Mucosa of rectum (tissue), 2 donors: ENCODE results near the gene FOXB2.

ENCODE experiments used
- H3K27ac ChIP-seq, 2 donors: one replicate each; pipeline ENCODE4 v1.7.0; 2013; ENCODE audit warnings: inconsistent platforms in 2 of 2, low read depth in 2 of 2, low read length in 2 of 2
- H3K27me3 ChIP-seq, 2 donors: one replicate each; pipeline ENCODE4 v1.7.0; 2013; ENCODE audit warnings: low read length in 2 of 2; ENCODE audit not compliant: control insufficient read depth in 2 of 2, insufficient read depth in 2 of 2
- H3K36me3 ChIP-seq, 2 donors: one replicate each; pipeline ENCODE4 v1.7.0; 2013; ENCODE audit warnings: low read length in 2 of 2; ENCODE audit not compliant: control insufficient read depth in 2 of 2, insufficient read depth in 2 of 2
- H3K4me1 ChIP-seq, 2 donors: one replicate each; pipeline ENCODE4 v1.7.0; 2013; ENCODE audit warnings: low read length in 2 of 2, mild to moderate bottlenecking in 1 of 2; ENCODE audit not compliant: control insufficient read depth in 2 of 2, insufficient read depth in 2 of 2
- H3K4me3 ChIP-seq, 2 donors: one replicate each; pipeline ENCODE4 v1.7.0; 2013; ENCODE audit warnings: low read length in 2 of 2
- H3K9ac ChIP-seq, 2 donors: one replicate each; pipeline ENCODE4 v1.7.0; 2013; ENCODE audit warnings: low read length in 2 of 2, low read depth in 1 of 2, mild to moderate bottlenecking in 1 of 2
- H3K9me3 ChIP-seq, 2 donors: one replicate each; pipeline ENCODE4 v1.7.0; 2013; ENCODE audit warnings: low read length in 2 of 2; ENCODE audit not compliant: control insufficient read depth in 2 of 2
- donor health status: healthy.
- donor health status: Normal muscosa, but diverticular disease.

FOXB2 gene

DNA sequence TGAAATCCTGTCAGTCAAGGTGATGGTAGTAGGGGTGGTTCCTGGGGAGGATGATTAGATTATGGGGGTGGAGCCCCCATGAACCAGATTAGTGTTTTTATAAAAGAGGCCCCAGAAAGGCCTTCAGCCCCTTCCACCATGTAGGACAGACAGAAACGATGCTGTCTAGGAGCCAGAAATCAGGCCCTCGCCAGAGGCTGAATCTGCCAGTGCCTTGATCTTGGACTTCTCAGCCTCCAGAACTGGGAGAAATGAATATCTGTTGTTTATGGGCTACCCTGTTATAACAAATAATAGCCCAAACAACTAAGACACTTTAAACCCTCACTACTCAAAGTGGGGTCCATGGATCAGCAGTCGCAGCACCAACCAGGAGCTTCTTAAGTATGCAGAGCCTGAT is 20.2 kb upstream of the FOXB2 start:
- Histone ChIP-seq H3K4me1 (no peaks in the 10 kb centered on the region), H3K27me3 (peaks cover 8 to 13% of the 10 kb centered on the region in 2 donors), H3K36me3 (no peaks in the 10 kb centered on the region), H3K27ac (no peak overlapping the region), H3K9me3 (no peaks in the 10 kb centered on the region), H3K4me3 (no peak overlapping the region), H3K9ac (no peak overlapping the region)

DNA sequence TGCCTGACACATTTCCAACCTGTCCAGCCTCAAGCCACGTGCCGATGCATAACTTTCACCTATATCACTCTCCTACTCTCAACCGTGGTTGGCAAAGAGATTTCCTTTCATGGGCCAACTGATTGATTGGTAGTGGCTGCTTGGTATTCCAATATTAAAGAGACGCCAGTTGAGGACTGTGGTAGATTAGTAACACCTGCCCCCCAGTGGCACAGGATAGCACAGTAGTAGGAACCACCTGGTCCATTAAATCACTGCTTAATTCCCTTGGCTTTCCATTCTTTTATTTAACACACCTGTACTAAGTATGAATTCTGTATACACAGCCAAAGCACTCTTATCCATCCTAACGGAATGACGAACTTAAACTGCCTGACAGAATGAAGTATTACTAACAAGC is 19.1 kb upstream of the FOXB2 start:
- no peak overlapping the region for H3K27ac ChIP-seq
- H3K4me3 ChIP-seq = no peak overlapping the region
- peaks cover 12 to 16% of the 10 kb centered on the region in 2 donors for H3K27me3 ChIP-seq
- H3K4me1 ChIP-seq = no peaks in the 10 kb centered on the region
- no peak overlapping the region for H3K9ac ChIP-seq
- no peaks in the 10 kb centered on the region for H3K9me3 ChIP-seq
- H3K36me3 ChIP-seq = no peaks in the 10 kb centered on the region

GRCh38 chr9:77003366-77003765 is 16.1 kb upstream of the FOXB2 start:
- Histone ChIP-seq H3K9ac (no peak overlapping the region), H3K27ac (no peak overlapping the region), H3K27me3 (peaks cover 18 to 25% of the 10 kb centered on the region in 2 donors), H3K4me3 (no peak overlapping the region), H3K4me1 (no peaks in the 10 kb centered on the region), H3K36me3 (no peaks in the 10 kb centered on the region), H3K9me3 (no peaks in the 10 kb centered on the region)

- Histone ChIP-seq H3K9me3 (no peaks in the 10 kb centered on the region), H3K4me3 (no peak overlapping the region), H3K27ac (no peak overlapping the region), H3K27me3 (peaks cover 17 to 26% of the 10 kb centered on the region in 2 donors), H3K4me1 (no peaks in the 10 kb centered on the region), H3K36me3 (no peaks in the 10 kb centered on the region), H3K9ac (no peak overlapping the region)
Measured at GRCh38 chr9:77005216-77005615, 14.2 kb upstream of the FOXB2 start.

DNA sequence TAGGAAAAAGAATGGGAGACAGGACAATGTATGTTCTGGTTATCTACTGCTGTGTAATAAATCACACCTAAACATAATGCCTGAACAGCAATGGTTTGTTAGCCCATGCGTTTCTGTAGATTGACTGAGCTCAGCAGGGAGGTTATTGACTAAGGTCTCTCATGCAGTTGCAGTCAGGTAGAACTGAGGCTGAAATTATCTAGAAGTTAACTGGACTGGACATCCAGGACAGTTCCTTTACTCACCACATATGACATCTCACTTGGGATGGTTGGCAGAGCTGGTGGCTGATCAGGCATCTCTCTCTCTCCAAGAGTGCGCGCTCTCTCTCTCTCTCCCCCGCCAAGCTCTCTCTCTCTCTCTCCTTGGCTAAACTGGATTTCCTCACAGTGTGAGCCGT is 8.9 kb upstream of the FOXB2 start:
- no peaks in the 10 kb centered on the region for H3K36me3 ChIP-seq
- no peak overlapping the region for H3K4me3 ChIP-seq
- no peak overlapping the region for H3K27ac ChIP-seq
- no peaks in the 10 kb centered on the region for H3K9me3 ChIP-seq
- H3K4me1 ChIP-seq = no peaks in the 10 kb centered on the region
- H3K9ac ChIP-seq = no peak overlapping the region
- peaks cover 45 to 61% of the 10 kb centered on the region in 2 donors for H3K27me3 ChIP-seq

- no peaks in the 10 kb centered on the region for H3K36me3 ChIP-seq
Measured at GRCh38 chr9:77011973-77012821, 7.3 kb upstream of the FOXB2 start.

DNA sequence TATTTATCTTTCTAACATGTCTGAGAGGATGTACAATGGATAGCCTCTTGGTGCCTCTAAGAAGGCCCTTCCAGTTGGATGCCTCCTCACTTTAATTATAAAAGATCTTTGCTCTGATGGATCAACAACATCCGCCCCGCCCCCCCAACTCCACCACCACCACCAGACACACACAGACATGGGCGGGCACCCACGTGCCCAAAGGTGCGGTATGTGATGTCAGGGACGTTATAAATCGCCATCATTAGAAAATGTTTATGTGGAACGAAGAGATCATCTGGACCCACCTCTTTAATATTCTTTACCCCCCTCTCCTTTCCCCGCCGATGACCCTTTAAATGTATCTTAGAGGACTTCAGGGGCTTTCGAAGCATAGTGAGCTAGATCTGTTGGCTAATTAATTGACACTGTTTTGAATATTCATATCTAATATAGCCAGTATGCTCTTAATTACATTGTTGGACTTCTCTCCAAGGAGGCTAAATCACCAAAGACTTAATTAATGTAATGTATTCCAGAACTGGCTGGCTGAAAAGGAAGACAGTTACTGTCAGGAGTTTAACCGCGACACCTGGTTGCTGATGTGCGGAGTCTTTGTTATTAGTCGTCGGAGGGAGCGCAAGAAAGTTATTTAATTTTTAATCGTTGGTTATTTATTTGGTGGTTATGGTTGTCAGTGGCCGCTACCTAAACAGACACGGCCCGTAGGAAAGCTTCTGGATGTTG is 6.1 kb upstream of the FOXB2 start:
- Histone ChIP-seq H3K36me3 (no peaks in the 10 kb centered on the region), H3K4me1 (no peaks in the 10 kb centered on the region), H3K27ac (no peak overlapping the region), H3K9me3 (no peaks in the 10 kb centered on the region), H3K27me3 (peaks cover 63 to 81% of the 10 kb centered on the region in 2 donors), H3K9ac (no peak overlapping the region), H3K4me3 (no peak overlapping the region)

More at GRCh38 chr9:77011973-77012821, 7.3 kb upstream of the FOXB2 start:
- no peak overlapping the region for H3K27ac ChIP-seq
- no peak overlapping the region for H3K4me3 ChIP-seq
- H3K27me3 ChIP-seq = peaks cover 53 to 72% of the 10 kb centered on the region in 2 donors
- no peak overlapping the region for H3K9ac ChIP-seq
- H3K9me3 ChIP-seq = no peaks in the 10 kb centered on the region
- H3K4me1 ChIP-seq = no peaks in the 10 kb centered on the region

DNA sequence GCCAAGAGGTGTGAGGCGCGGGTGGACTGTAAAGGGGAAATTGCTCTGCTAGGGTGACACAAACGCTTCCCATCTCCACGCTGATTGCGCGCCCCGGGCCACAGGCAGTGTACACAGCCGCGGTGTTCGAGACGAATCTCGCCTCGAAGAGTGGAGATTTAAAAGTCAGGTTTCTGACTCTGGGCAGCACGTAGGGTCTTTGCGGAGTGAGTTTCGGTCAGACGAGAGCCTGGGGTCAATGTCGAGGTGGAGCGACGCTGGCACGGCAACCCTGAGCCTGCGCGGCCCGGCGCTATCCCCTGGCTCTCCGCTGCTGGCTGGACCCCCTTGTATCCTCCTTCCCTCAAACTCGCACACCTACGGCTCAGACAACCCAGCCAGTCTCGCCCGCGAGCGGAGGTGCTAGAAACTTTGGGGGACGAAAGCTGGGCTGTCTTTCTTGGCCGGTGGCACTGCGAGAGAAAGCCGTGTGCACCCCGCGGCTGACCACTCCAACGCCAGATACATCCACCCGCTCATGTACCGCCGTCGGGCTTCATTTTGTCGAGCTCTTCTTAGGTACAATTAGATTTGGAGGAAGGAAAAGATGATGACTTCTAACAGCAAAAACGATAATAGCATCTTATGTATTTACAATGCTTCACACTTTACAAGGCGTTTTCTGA is 5.4 kb upstream of the FOXB2 start:
- no peaks in the 10 kb centered on the region for H3K36me3 ChIP-seq
- no peak overlapping the region for H3K27ac ChIP-seq
- no peak overlapping the region for H3K9ac ChIP-seq
- peaks cover 69 to 86% of the 10 kb centered on the region in 2 donors for H3K27me3 ChIP-seq
- H3K4me3 ChIP-seq = no peak overlapping the region
- H3K9me3 ChIP-seq = no peaks in the 10 kb centered on the region
- H3K4me1 ChIP-seq = no peaks in the 10 kb centered on the region

- Histone ChIP-seq H3K9ac (no peak overlapping the region), H3K27ac (no peak overlapping the region), H3K27me3 (peaks cover 75 to 92% of the 10 kb centered on the region in 2 donors), H3K4me3 (no peak overlapping the region), H3K4me1 (peaks cover 0 to 2% of the 10 kb centered on the region in 2 donors), H3K36me3 (no peaks in the 10 kb centered on the region), H3K9me3 (no peaks in the 10 kb centered on the region)
Measured at GRCh38 chr9:77014597-77015263, 4.7 kb upstream of the FOXB2 start.
